ENCODE measurements around the gene MAP2K3. TPM values are rescaled to one million over a fixed set of nuclear protein-coding genes. Genes with fewer than 3 reads are reported as not detected.

Gene MAP2K3
- total and polyA plus RNA-seq, 12 donors: 6.4 to 64.8 (median 32.2) TPM

DNA sequence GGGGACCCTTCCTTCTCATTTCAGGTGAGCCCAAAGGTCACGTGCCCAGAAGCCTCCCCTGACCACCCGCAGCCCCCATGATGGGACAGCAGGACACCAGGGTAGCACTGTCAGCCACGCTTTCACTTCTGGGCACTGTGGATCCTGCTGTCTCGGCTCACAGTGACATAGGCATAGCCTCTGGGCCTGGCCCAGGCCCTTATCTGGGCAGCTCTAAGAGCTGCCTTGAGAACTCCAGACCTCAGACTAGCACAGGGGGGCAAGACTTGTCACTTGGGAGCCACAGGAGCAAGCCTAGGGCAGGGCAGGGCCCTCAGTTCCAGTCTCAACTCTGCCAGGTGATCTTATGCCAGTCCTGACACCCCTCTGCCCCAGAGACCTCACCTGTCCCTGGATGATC, 36.0 kb upstream of the MAP2K3 start:
- TF ChIP-seq, protein P1, sequence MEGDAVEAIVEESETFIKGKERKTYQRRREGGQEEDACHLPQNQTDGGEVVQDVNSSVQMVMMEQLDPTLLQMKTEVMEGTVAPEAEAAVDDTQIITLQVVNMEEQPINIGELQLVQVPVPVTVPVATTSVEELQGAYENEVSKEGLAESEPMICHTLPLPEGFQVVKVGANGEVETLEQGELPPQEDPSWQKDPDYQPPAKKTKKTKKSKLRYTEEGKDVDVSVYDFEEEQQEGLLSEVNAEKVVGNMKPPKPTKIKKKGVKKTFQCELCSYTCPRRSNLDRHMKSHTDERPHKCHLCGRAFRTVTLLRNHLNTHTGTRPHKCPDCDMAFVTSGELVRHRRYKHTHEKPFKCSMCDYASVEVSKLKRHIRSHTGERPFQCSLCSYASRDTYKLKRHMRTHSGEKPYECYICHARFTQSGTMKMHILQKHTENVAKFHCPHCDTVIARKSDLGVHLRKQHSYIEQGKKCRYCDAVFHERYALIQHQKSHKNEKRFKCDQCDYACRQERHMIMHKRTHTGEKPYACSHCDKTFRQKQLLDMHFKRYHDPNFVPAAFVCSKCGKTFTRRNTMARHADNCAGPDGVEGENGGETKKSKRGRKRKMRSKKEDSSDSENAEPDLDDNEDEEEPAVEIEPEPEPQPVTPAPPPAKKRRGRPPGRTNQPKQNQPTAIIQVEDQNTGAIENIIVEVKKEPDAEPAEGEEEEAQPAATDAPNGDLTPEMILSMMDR (IDR thresholded peaks at IDR 0.05): no peak
- no peak for TF ChIP-seq POLR2A (IDR thresholded peaks at IDR 0.05)
- Histone ChIP-seq H3K27me3 (no peaks in the 10 kb centered on the region), H3K9me3 (replicated peaks in 1 of 3) (no peaks in the 10 kb centered on the region), H3K27ac (no peak overlapping the region), H3K4me3 (no peak overlapping the region), H3K4me1 (replicated peaks in 1 of 2) (peaks cover 10 to 11% of the 10 kb centered on the region in 2 donors), H3K36me3 (replicated peaks in 1 of 2) (no peaks in the 10 kb centered on the region)
- WGBS, 4 donors: 85 to 90% (median 87%) methylated on average over 4 of the region's 4 CpGs
- intact Hi-C loops (cut with DNase I): loop anchor here (10.0 kb wide), 1 partner anchor 124 kb away; the partner anchor contains the start of gene DHRS7B (in 2 of the 2)
- no peak for DNase-seq

DNA sequence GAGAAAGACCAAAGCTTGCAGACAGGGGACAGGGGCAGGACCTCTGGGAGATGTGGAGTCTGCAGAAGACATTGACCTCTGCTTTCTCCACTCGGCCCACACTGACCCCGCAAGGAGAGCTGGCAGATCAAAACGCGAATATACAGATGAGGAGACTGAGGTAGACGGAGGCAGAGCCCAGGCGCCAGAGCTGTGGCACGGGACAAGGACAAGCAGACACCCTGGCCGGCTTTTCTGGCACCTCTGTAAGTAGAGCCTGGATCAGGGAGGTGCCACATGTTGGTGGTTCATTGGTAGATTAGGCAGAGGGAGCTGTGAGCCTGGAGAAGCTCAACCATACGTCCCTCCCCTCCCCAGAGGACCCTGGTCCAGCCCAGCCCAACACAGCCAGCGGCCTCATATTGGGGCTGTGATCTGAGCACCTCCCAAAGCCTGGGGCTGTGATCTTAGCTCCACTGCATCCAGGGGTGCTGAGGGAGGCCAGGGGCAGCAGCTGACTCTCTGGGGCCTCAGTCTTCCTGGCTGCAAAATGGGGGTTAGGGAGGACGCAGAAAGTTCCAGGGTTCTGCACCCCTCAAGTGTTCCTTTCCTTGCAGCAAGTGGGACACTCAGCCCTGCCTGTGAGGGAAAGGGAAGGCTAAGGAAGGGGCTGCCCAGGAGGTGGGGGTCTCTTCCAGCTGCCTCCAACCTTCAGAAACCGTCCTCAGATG, 35.3 kb upstream of the MAP2K3 start:
- H3K36me3 ChIP-seq (replicated peaks in 1 of 2): no peaks in the 10 kb centered on the region
- DNase-seq: no peak
- intact Hi-C loops (cut with DNase I): loop anchor here (10.0 kb wide), 1 partner anchor 124 kb away; the partner anchor contains the start of gene DHRS7B (in 2 of the 2)
- 79 to 85% (median 82%) methylated on average over 10 to 12 of the region's 12 CpGs for WGBS, 4 donors
- TF ChIP-seq POLR2A (IDR thresholded peaks at IDR 0.05): no peak
- TF ChIP-seq, protein P1 (IDR thresholded peaks at IDR 0.05): no peak
- no peaks in the 10 kb centered on the region for H3K9me3 ChIP-seq (replicated peaks in 1 of 3)
- peaks cover 11 to 14% of the 10 kb centered on the region in 2 donors for H3K4me1 ChIP-seq (replicated peaks in 1 of 2)
- H3K4me3 ChIP-seq: no peak overlapping the region
- H3K27ac ChIP-seq: no peak overlapping the region
- H3K27me3 ChIP-seq: no peaks in the 10 kb centered on the region

DNA sequence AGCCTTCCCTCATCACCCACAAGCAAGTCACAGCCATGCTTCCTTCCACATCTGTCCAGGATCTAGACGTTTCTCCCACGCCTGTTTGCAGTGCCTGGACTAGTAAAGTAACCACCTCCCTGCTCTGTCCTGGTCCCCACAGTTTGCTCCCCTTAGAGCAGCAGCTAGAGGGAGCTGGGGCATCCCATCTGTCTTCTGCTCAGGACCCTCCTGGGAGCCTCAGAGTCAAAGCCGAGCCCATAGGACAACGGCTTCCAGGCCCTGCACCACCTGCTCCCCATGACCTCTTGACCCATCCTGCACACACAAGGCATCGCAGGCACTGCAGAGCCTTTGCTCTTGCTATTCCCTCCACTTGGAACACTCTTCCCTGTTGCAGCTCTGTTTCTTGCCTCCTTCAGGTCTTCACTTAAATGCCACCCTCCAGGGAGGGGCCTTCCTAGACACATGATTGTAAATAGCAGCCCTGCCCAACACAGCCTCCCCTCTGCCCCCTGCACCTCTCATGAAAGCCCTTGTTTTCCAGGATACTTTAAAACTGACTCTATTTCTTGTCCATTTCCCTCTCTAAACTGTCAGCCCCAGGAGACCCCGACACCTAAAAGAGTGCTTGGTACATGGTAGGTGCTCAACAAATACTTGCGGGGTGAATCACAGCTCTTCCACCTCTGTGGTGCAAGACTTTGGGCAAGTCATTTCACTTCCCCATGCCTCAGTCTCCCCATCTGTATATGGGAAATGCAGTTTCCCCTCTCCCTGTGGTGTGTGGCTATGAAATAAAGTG, 34.4 kb upstream of the MAP2K3 start:
- Histone ChIP-seq H3K4me3 (no peak overlapping the region), H3K27ac (no peak overlapping the region), H3K9me3 (replicated peaks in 1 of 3) (no peaks in the 10 kb centered on the region), H3K27me3 (no peaks in the 10 kb centered on the region), H3K36me3 (replicated peaks in 1 of 2) (no peaks in the 10 kb centered on the region), H3K4me1 (replicated peaks in 1 of 2) (peaks cover 11 to 14% of the 10 kb centered on the region in 2 donors)
- no peak for DNase-seq
- 70 to 76% (median 72%) methylated on average over 7 of the region's 7 CpGs for WGBS, 4 donors
- no peak for TF ChIP-seq POLR2A (IDR thresholded peaks at IDR 0.05)
- TF ChIP-seq, protein P1 (IDR thresholded peaks at IDR 0.05): no peak
- intact Hi-C loops (cut with DNase I): loop anchor here (10.0 kb wide), 1 partner anchor 125 kb away; the partner anchor contains the start of gene DHRS7B (in 2 of the 2)

DNA sequence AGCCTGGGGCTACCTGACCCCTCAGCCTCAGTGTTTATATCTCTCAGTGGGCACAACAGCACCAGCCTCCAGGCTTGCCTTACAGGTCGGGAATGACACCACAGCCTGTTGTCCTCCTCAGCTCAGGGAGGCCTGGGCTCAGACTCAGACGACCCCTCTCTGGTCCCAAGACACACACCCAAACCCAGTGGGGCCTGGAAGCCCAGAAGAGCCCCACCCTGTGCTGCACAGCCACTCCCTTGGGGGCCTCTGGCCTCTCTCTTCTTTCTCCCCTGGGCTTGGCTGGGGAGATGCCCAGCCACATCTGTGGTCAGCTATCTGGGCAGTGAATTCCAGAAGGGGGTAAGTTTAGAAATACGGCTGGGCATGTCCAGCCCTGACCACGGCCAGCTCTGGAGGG, 33.7 kb upstream of the MAP2K3 start:
- H3K36me3 ChIP-seq (replicated peaks in 1 of 2): no peaks in the 10 kb centered on the region

More for the DNA sequence above, 33.7 kb upstream of the MAP2K3 start:
- Histone ChIP-seq H3K27me3 (no peaks in the 10 kb centered on the region), H3K4me1 (replicated peaks in 1 of 2) (peaks cover 11 to 14% of the 10 kb centered on the region in 2 donors), H3K27ac (no peak overlapping the region), H3K9me3 (replicated peaks in 1 of 3) (no peaks in the 10 kb centered on the region), H3K4me3 (no peak overlapping the region)
- 65 to 81% (median 77%) methylated on average over 2 to 4 of the region's 4 CpGs for WGBS, 4 donors
- intact Hi-C loops (cut with DNase I): no loop called here
- no peak for DNase-seq
- TF ChIP-seq POLR2A (IDR thresholded peaks at IDR 0.05): no peak
- TF ChIP-seq, protein P1 (IDR thresholded peaks at IDR 0.05): no peak

All from adrenal gland (tissue), 12 donors.